Keratinocyte (primary cell): Measurements from ENCODE around the gene IDS. TPM values are rescaled to one million over a fixed set of nuclear protein-coding genes. Genes with fewer than 3 reads are reported as not detected.
A peak's percentile ranks its signal among the peaks of the same experiment; 100 is the strongest.

ENCODE experiments used
- DNase-seq: peaks from one replicate; pipeline ENCODE4 v3.0.0-alpha.2; 2011; ENCODE audit warnings: low read depth, missing footprints, low spot score
- FAIRE-seq: peaks from 2 replicates; lab custom pipeline; 2011; peaks lifted over from hg19 to GRCh38; lab: Jason Lieb, UNC
- H2AFZ ChIP-seq: 2 replicates; pipeline ENCODE4 v1.6.0; 2012; ENCODE audit warnings: low read length, control low read depth, inconsistent platforms; ENCODE audit not compliant: control insufficient read depth
- H3K27ac ChIP-seq: 2 replicates; pipeline ENCODE4 v1.5.1; 2011; ENCODE audit warnings: low read length; ENCODE audit not compliant: control insufficient read depth, insufficient read depth
- H3K27me3 ChIP-seq: 3 replicates; pipeline ENCODE4 v1.6.0; 2011; ENCODE audit warnings: low read length; ENCODE audit not compliant: control insufficient read depth, insufficient read depth; ENCODE audit errors: extremely low read depth
- H3K36me3 ChIP-seq, 2 experiments: 2 replicates in 1 of 2; 3 replicates in 1 of 2; pipeline ENCODE4 v1.5.1; 2011; ENCODE audit warnings: low read length in 2 of 2, mild to moderate bottlenecking in 1 of 2; ENCODE audit not compliant: control insufficient read depth in 2 of 2, insufficient read depth in 2 of 2; ENCODE audit errors: extremely low read depth in 1 of 2
- H3K4me1 ChIP-seq: 3 replicates; pipeline ENCODE4 v1.5.1; 2011; ENCODE audit warnings: low read length; ENCODE audit not compliant: control insufficient read depth, insufficient read depth; ENCODE audit errors: extremely low read depth
- H3K4me2 ChIP-seq: 3 replicates; pipeline ENCODE4 v1.6.0; 2011; ENCODE audit warnings: low read depth, low read length; ENCODE audit not compliant: control insufficient read depth, insufficient read depth; ENCODE audit errors: extremely low read depth
- H3K4me3 ChIP-seq, 3 experiments: fragments of 200-600 bp in 1 of 3; sonication (generic) in 1 of 3; 2 replicates in 2 of 3; 3 replicates in 1 of 3; pipeline ENCODE4 v1.5.1; 2011 to 2016; ENCODE audit warnings: low read length in 3 of 3, mild to moderate bottlenecking in 3 of 3, control low read depth in 2 of 3, inconsistent platforms in 1 of 3, low read depth in 1 of 3, mixed read lengths in 1 of 3, mixed run types in 1 of 3, moderate library complexity in 1 of 3; ENCODE audit not compliant: control insufficient read depth in 2 of 3, insufficient read depth in 2 of 3; ENCODE audit errors: extremely low read depth in 1 of 3
- H3K79me2 ChIP-seq: 2 replicates; pipeline ENCODE4 v1.6.0; 2012; ENCODE audit warnings: low read length; ENCODE audit not compliant: control insufficient read depth, insufficient read depth
- H3K9ac ChIP-seq: 3 replicates; pipeline ENCODE4 v1.6.0; 2011; ENCODE audit warnings: low read length; ENCODE audit not compliant: control insufficient read depth, insufficient read depth; ENCODE audit errors: extremely low read depth
- H3K9me1 ChIP-seq: 3 replicates; pipeline ENCODE4 v1.6.0; 2011; ENCODE audit warnings: low read length; ENCODE audit not compliant: control insufficient read depth, insufficient read depth; ENCODE audit errors: extremely low read depth
- H3K9me3 ChIP-seq: 2 replicates; pipeline ENCODE4 v1.5.1; 2012; ENCODE audit warnings: low read depth, low read length; ENCODE audit not compliant: control insufficient read depth
- H4K20me1 ChIP-seq: 3 replicates; pipeline ENCODE4 v1.6.0; 2011; ENCODE audit warnings: low read length; ENCODE audit not compliant: control insufficient read depth, insufficient read depth; ENCODE audit errors: extremely low read depth
- EZH2 ChIP-seq: IDR thresholded peaks from one replicate; pipeline ENCODE4 v1.6.1; 2012; ENCODE audit warnings: inconsistent platforms, mild to moderate bottlenecking, low read length, moderate library complexity
- dilution Hi-C: fragments of 300-500 bp; cut with MboI; formaldehyde crosslinking; loops from one replicate; pipeline ENCODE4 v1.7.0; 2020; ENCODE audit warnings: low sequenced_read_pairs; ENCODE audit not compliant: extremely low pct_ligation_motif_present
- polyA plus RNA-seq, 5 experiments: library from polyadenylated mRNA; depleted of rRNA in 3 of 5; stranded (reverse) in 3 of 5; stranded (forward) in 1 of 5; unstranded in 1 of 5; fragments of >200 nt; gene quantifications; 1 replicate in 1 of 5; 2 replicates in 3 of 5; 3 replicates in 1 of 5; pipeline versions ENCODE4 v1.2.1 to v1.2.3, GENCODE V29; 2011 to 2012; ENCODE audit warnings: missing spikeins in 2 of 5, low read depth in 1 of 5, low replicate concordance in 1 of 5
- TF ChIP-seq, protein P1 (sequence below), 3 experiments: IDR thresholded peaks in 1 of 3; conservative IDR thresholded peaks in 1 of 3; optimal IDR thresholded peaks in 1 of 3; 2 replicates in 2 of 3; 3 replicates in 1 of 3; pipeline versions ENCODE3 to v1.5.1; 2011; ENCODE audit warnings: low read length in 3 of 3, mild to moderate bottlenecking in 3 of 3, moderate library complexity in 2 of 3, control low read depth in 1 of 3, inconsistent platforms in 1 of 3; ENCODE audit not compliant: insufficient read depth in 2 of 3; ENCODE audit errors: extremely low read depth in 1 of 3

IDS gene
- polyA plus RNA-seq, 1 donor (not counting 4 experiments of a cell fraction or from before 2014, with no cell fraction given), result 59.7 TPM

DNA sequence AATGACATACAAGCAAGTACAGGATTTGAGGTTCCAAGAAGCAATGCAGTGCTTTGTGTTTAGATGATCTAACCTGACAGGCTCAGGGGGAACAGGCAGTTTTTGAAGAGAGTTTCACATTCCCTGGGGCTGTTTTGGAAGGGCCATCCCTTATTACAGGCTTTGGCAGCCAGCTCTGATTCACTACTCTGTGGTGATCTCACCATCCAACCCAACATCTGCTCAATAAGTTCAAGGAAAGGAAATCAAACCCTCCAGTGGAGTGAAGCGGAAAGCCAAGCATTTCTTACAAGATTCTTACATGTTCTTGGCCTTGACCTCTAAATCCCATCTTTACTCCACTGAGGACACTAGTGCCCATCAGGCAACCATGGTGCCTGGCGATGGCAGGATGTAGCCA, 7.5 kb downstream of the IDS start:
- peaks cover 1% of the 10 kb centered on the region for H3K79me2 ChIP-seq
- no peak overlapping the region for H3K4me3 ChIP-seq
- peaks cover 37% of the 10 kb centered on the region for H3K4me1 ChIP-seq
- no peaks in the 10 kb centered on the region for H3K9me1 ChIP-seq
- DNase-seq, result no peak
- TF ChIP-seq, protein P1, sequence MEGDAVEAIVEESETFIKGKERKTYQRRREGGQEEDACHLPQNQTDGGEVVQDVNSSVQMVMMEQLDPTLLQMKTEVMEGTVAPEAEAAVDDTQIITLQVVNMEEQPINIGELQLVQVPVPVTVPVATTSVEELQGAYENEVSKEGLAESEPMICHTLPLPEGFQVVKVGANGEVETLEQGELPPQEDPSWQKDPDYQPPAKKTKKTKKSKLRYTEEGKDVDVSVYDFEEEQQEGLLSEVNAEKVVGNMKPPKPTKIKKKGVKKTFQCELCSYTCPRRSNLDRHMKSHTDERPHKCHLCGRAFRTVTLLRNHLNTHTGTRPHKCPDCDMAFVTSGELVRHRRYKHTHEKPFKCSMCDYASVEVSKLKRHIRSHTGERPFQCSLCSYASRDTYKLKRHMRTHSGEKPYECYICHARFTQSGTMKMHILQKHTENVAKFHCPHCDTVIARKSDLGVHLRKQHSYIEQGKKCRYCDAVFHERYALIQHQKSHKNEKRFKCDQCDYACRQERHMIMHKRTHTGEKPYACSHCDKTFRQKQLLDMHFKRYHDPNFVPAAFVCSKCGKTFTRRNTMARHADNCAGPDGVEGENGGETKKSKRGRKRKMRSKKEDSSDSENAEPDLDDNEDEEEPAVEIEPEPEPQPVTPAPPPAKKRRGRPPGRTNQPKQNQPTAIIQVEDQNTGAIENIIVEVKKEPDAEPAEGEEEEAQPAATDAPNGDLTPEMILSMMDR (optimal IDR thresholded peaks at IDR 0.05 in 1 of 3, IDR thresholded peaks at IDR 0.05 in 1 of 3, conservative IDR thresholded peaks at IDR 0.05 in 1 of 3; ENCODE audit: extremely low read depth in 1 of 3, insufficient read depth in 2 of 3, low read length in 3 of 3), result no peak
- no peak for TF ChIP-seq EZH2
- H2AFZ ChIP-seq, result no peak overlapping the region
- no peaks in the 10 kb centered on the region for H3K27me3 ChIP-seq
- H3K27ac ChIP-seq, result peak overlapping the region; percentile 53
- no peaks in the 10 kb centered on the region for H4K20me1 ChIP-seq
- dilution Hi-C loops, result no loop called here
- no peaks in the 10 kb centered on the region for H3K9me3 ChIP-seq
- peak overlapping the region; percentile 42 for H3K4me2 ChIP-seq
- peak; percentile 71 for FAIRE-seq
- peaks cover 20 to 26% of the 10 kb centered on the region in 2 experiments for H3K36me3 ChIP-seq
- H3K9ac ChIP-seq, result peak overlapping the region; percentile 49

- Histone ChIP-seq H3K27me3 (no peaks in the 10 kb centered on the region), H3K4me1 (peaks cover 37% of the 10 kb centered on the region), H3K4me3 (no peak overlapping the region), H3K79me2 (peaks cover 1% of the 10 kb centered on the region), H2AFZ (no peak overlapping the region), H3K4me2 (peak overlapping the region; percentile 42), H3K27ac (peak overlapping the region; percentile 53), H3K9ac (peak overlapping the region; percentile 49), H3K9me3 (no peaks in the 10 kb centered on the region), H3K9me1 (no peaks in the 10 kb centered on the region), H4K20me1 (no peaks in the 10 kb centered on the region), H3K36me3 (peaks cover 20 to 26% of the 10 kb centered on the region in 2 experiments)
- DNase-seq (no peak), FAIRE-seq (no peak)
- TF ChIP-seq, protein P1 (optimal IDR thresholded peaks at IDR 0.05 in 1 of 3, IDR thresholded peaks at IDR 0.05 in 1 of 3, conservative IDR thresholded peaks at IDR 0.05 in 1 of 3; ENCODE audit: extremely low read depth in 1 of 3, insufficient read depth in 2 of 3, low read length in 3 of 3), result no peak
- no peak for TF ChIP-seq EZH2
- dilution Hi-C loops, result no loop called here
Observed at GRCh38 chrX:149497054-149497453, 8.1 kb downstream of the IDS start.
